IMR-90 (cell line): ENCODE data around the gene STIM1. TPM values are rescaled to one million over a fixed set of nuclear protein-coding genes. Genes with fewer than 3 reads are reported as not detected.

Experiments
- ATAC-seq: fragments of 200-7000 bp; cut with Tn5 transposase; 2 replicates; pipeline ENCODE4 v1.9.1; 2020; ENCODE audit warnings: low read depth, mild to moderate bottlenecking, moderate library complexity
- BruUV-seq: library from RNA; stranded (reverse); fragments of 400-500 nt; replicated peaks from 2 replicates; lab custom pipeline; 2021; lab: Mats Ljungman, UMichigan
- CTCF ChIA-PET: fragments of 300-600 bp; formaldehyde crosslinking; extraction: SDS; loops from one replicate; lab custom pipeline; 2021; ENCODE audit warnings: antibody characterized with exemption; lab: Yijun Ruan, JAX
- POLR2A ChIA-PET: fragments of 300-600 bp; sonication (Branson Sonifier 250); formaldehyde crosslinking; loops from one replicate; lab custom pipeline; 2022; ENCODE audit warnings: antibody characterized with exemption; ENCODE audit not compliant: unreplicated experiment; lab: Charles Lee
- DNase-seq: peaks from one replicate; pipeline ENCODE4 v3.0.0; 2013
- H2AFZ ChIP-seq: replicated peaks from 2 replicates; pipeline ENCODE3; 2013; ENCODE audit warnings: low read length, mild to moderate bottlenecking; ENCODE audit not compliant: poor library complexity
- H2AK5ac ChIP-seq: 2 replicates; pipeline ENCODE4 v1.6.1; 2013; ENCODE audit warnings: low read depth, low read length, inconsistent platforms
- H2AK9ac ChIP-seq: replicated peaks from 2 replicates; pipeline ENCODE3; 2013; ENCODE audit warnings: mild to moderate bottlenecking, low read depth, low read length, moderate library complexity; ENCODE audit not compliant: poor library complexity
- H2BK120ac ChIP-seq: 2 replicates; pipeline ENCODE4 v1.6.1; 2013; ENCODE audit warnings: low read depth, low read length, inconsistent platforms
- H2BK15ac ChIP-seq: 3 replicates; pipeline ENCODE4 v1.6.1; 2013; ENCODE audit warnings: low read depth, low read length, inconsistent platforms
- H2BK20ac ChIP-seq: 2 replicates; pipeline ENCODE4 v1.6.1; 2013; ENCODE audit warnings: low read depth, mild to moderate bottlenecking, inconsistent platforms, low read length, moderate library complexity
- H2BK5ac ChIP-seq: 2 replicates; pipeline ENCODE4 v1.6.1; 2013; ENCODE audit warnings: mild to moderate bottlenecking, low read depth, low read length, inconsistent platforms; ENCODE audit not compliant: poor library complexity, severe bottlenecking
- H3K14ac ChIP-seq: replicated peaks from 2 replicates; pipeline ENCODE4 v1.6.1; 2013; ENCODE audit warnings: low read depth, low read length, inconsistent platforms
- H3K18ac ChIP-seq: 2 replicates; pipeline ENCODE4 v1.6.1; 2013; ENCODE audit warnings: low read depth, low read length, control low read depth
- H3K23ac ChIP-seq: 2 replicates; pipeline ENCODE4 v1.6.1; 2013; ENCODE audit warnings: low read depth, low read length, inconsistent platforms
- H3K27ac ChIP-seq: 2 replicates; pipeline ENCODE4 v1.5.1; 2013; ENCODE audit warnings: mild to moderate bottlenecking, control low read depth, low read length; ENCODE audit not compliant: insufficient read depth
- H3K27me3 ChIP-seq: 2 replicates; pipeline ENCODE4 v1.6.1; 2013; ENCODE audit warnings: low read length; ENCODE audit not compliant: control insufficient read depth, insufficient read depth
- H3K36me3 ChIP-seq: 2 replicates; pipeline ENCODE4 v1.6.1; 2013; ENCODE audit warnings: low read length, mixed read lengths; ENCODE audit not compliant: control insufficient read depth, insufficient read depth
- H3K4ac ChIP-seq: 2 replicates; pipeline ENCODE4 v1.6.1; 2013; ENCODE audit warnings: low read depth, low read length, inconsistent platforms
- H3K4me1 ChIP-seq: 2 replicates; pipeline ENCODE4 v1.6.1; 2013; ENCODE audit warnings: low read length, mixed read lengths; ENCODE audit not compliant: control insufficient read depth, insufficient read depth
- H3K4me2 ChIP-seq: 2 replicates; pipeline ENCODE4 v1.6.1; 2013; ENCODE audit warnings: low read depth, mild to moderate bottlenecking, control low read depth, low read length, moderate library complexity
- H3K4me3 ChIP-seq: 2 replicates; pipeline ENCODE4 v1.5.1; 2013; ENCODE audit warnings: low read depth, mild to moderate bottlenecking, control low read depth, low read length, moderate library complexity; ENCODE audit not compliant: insufficient read depth
- H3K56ac ChIP-seq: 2 replicates; pipeline ENCODE4 v1.6.1; 2013; ENCODE audit warnings: low read length, inconsistent platforms; ENCODE audit not compliant: insufficient read depth; ENCODE audit errors: extremely low read depth
- H3K79me1 ChIP-seq, 2 experiments: 2 replicates each; pipeline ENCODE4 v1.6.1; 2013; ENCODE audit warnings: low read length in 2 of 2, inconsistent platforms in 1 of 2, low read depth in 1 of 2
- H3K9ac ChIP-seq: 2 replicates; pipeline ENCODE4 v1.6.1; 2013; ENCODE audit warnings: low read depth, low read length, control low read depth
- H3K9me1 ChIP-seq: 2 replicates; pipeline ENCODE4 v1.6.1; 2013; ENCODE audit warnings: low read length, inconsistent platforms; ENCODE audit not compliant: insufficient read depth
- H3K9me3 ChIP-seq: 2 replicates; pipeline ENCODE4 v1.6.1; 2013; ENCODE audit warnings: low read length; ENCODE audit not compliant: control insufficient read depth, insufficient read depth
- H4K20me1 ChIP-seq: 2 replicates; pipeline ENCODE4 v1.6.1; 2013; ENCODE audit warnings: low read length, inconsistent platforms; ENCODE audit not compliant: insufficient read depth
- H4K5ac ChIP-seq: 2 replicates; pipeline ENCODE4 v1.6.1; 2013; ENCODE audit warnings: mild to moderate bottlenecking, low read depth, low read length, control low read depth
- H4K8ac ChIP-seq, 2 experiments: 2 replicates each; pipeline ENCODE4 v1.6.1; 2013; ENCODE audit warnings: low read depth in 2 of 2, low read length in 2 of 2, control low read depth in 1 of 2, inconsistent platforms in 1 of 2
- H4K91ac ChIP-seq: 2 replicates; pipeline ENCODE4 v1.6.1; 2013; ENCODE audit warnings: low read depth, low read length, inconsistent platforms; ENCODE audit not compliant: insufficient read depth
- BHLHE40 ChIP-seq: fragments of 150-350 bp; IDR thresholded peaks from 2 replicates; pipeline ENCODE4 v1.6.1; 2016; ENCODE audit warnings: mild to moderate bottlenecking, low read depth, low read length
- CEBPB ChIP-seq: IDR thresholded peaks from 2 replicates; pipeline ENCODE4 v1.6.1; 2012; ENCODE audit warnings: low read depth, low read length, improper control_type of control experiment
- CHD1 ChIP-seq: IDR thresholded peaks from 2 replicates; pipeline ENCODE4 v1.6.1; 2012; ENCODE audit warnings: low read depth, low read length, improper control_type of control experiment
- CTCF ChIP-seq: conservative IDR thresholded peaks from 2 replicates; pipeline ENCODE4 v1.5.1; 2012; ENCODE audit warnings: mild to moderate bottlenecking, low read depth, low read length, improper control_type of control experiment
- MAFK ChIP-seq: IDR thresholded peaks from 2 replicates; pipeline ENCODE4 v1.6.1; 2012; ENCODE audit warnings: low read depth, low read length, improper control_type of control experiment
- MAZ ChIP-seq: IDR thresholded peaks from 2 replicates; pipeline ENCODE4 v1.6.1; 2012; ENCODE audit warnings: low read depth, mild to moderate bottlenecking, low read length, improper control_type of control experiment, moderate library complexity, borderline replicate concordance
- MXI1 ChIP-seq: IDR thresholded peaks from 2 replicates; pipeline ENCODE4 v1.6.1; 2012; ENCODE audit warnings: low read depth, mild to moderate bottlenecking, low read length, moderate library complexity, borderline replicate concordance
- NFE2L2 ChIP-seq: fragments of 150-350 bp; IDR thresholded peaks from 2 replicates; pipeline ENCODE4 v1.6.1; 2016; ENCODE audit warnings: low read depth, mild to moderate bottlenecking, low read length
- RAD21 ChIP-seq: IDR thresholded peaks from 2 replicates; pipeline ENCODE4 v1.6.1; 2012; ENCODE audit warnings: low read length, improper control_type of control experiment
- USF2 ChIP-seq: fragments of 150-350 bp; IDR thresholded peaks from 2 replicates; pipeline ENCODE4 v1.6.1; 2017; ENCODE audit warnings: mild to moderate bottlenecking, antibody characterized with exemption, low read length, low read depth
- WGBS, 2 experiments: methylation state at CpG; one replicate each; pipeline versions ENCODE4 v1.1.5 to v1.1.7; 2013; ENCODE audit warnings: missing lambda C conversion rate in 2 of 2; ENCODE audit not compliant: insufficient read length in 1 of 2; ENCODE audit errors: extremely low coverage in 2 of 2; 5-methylcytosine and 5-hydroxymethylcytosine counted together
- dilution Hi-C: fragments of 300-500 bp; cut with HindIII; formaldehyde crosslinking; loops from one replicate; pipeline ENCODE4 v1.14.3; 2018; ENCODE audit warnings: low sequenced_read_pairs; ENCODE audit not compliant: unreplicated experiment
- in situ Hi-C: fragments of 300-500 bp; cut with MboI; formaldehyde crosslinking; loops from 3 replicates; pipeline ENCODE4 v1.14.3; 2019; ENCODE audit warnings: low sequenced_read_pairs, inconsistent platforms, mixed read lengths
- intact Hi-C: fragments of 100-400 bp; cut with micrococcal nuclease; formaldehyde crosslinking; loops from 2 replicates; pipeline ENCODE4 v1.10.0; 2022
- polyA plus RNA-seq, 3 experiments: library from polyadenylated mRNA; depleted of rRNA; stranded (reverse); fragments of >200 nt; gene quantifications; 2 replicates each; pipeline ENCODE4 v1.2.3, GENCODE V29; 2012; ENCODE audit warnings: low replicate concordance in 1 of 3
- total RNA-seq: library from RNA; depleted of rRNA; stranded (reverse); fragments of >200 nt; gene quantifications from 2 replicates; pipeline ENCODE4 v1.2.3, GENCODE V29; 2012

Gene STIM1
- total and polyA plus RNA-seq, 2 of the 4 experiments (the other 2 are of a cell fraction) = 17.9 to 23.0 TPM

- H3K27me3 ChIP-seq = no peaks in the 10 kb centered on the region
- intact Hi-C loops (loop anchor here (5.0 to 10.0 kb wide), 2 partner anchors 83 to 405 kb away; no protein-coding TSS in a partner anchor), dilution Hi-C loops (no loop called here), in situ Hi-C loops (no loop called here)
- H2AFZ ChIP-seq = peak overlapping the region; percentile 25
- H3K18ac ChIP-seq = no peak overlapping the region
- TF ChIP-seq USF2 (no peak), CEBPB (no peak), MAFK (no peak), MAZ (no peak), CHD1 (no peak), BHLHE40 (no peak), NFE2L2 (no peak), MXI1 (no peak), CTCF (no peak), RAD21 (no peak)
- H3K27ac ChIP-seq = no peak overlapping the region
- ChIA-PET POLR2A (interaction anchor here (0.6 kb wide), 1 partner anchor 9 kb away, joined by 8 read pairs; no protein-coding TSS in a partner anchor), CTCF (interaction anchor here (1.1 kb wide), 1 partner anchor 10 kb away, joined by 5 read pairs; no protein-coding TSS in a partner anchor)
- H2BK20ac ChIP-seq = no peak overlapping the region
- no peaks in the 10 kb centered on the region for H3K9me3 ChIP-seq
- H2AK9ac ChIP-seq = no peak overlapping the region
- no peak for DNase-seq
- H4K20me1 ChIP-seq = no peaks in the 10 kb centered on the region
- no peak overlapping the region for H3K4ac ChIP-seq
- WGBS, 2 experiments = no CpG with 5 or more reads among the region's 4 CpGs
- no peak overlapping the region for H3K56ac ChIP-seq
- H2AK5ac ChIP-seq = no peak overlapping the region; the same call in 1 of the 2 replicates
- H3K4me2 ChIP-seq = peak overlapping the region; percentile 22; the same call in 1 of the 2 replicates
- no peak overlapping the region for H4K91ac ChIP-seq
- H2BK120ac ChIP-seq = no peak overlapping the region
- H4K8ac ChIP-seq = no peak overlapping the region
- no peak overlapping the region for H2BK5ac ChIP-seq
- no peaks in the 10 kb centered on the region for H3K36me3 ChIP-seq
- H3K4me3 ChIP-seq = no peak overlapping the region
- ATAC-seq = no peak
- H3K23ac ChIP-seq = peak overlapping the region; percentile 15; the same call in 1 of the 2 replicates
- H3K14ac ChIP-seq = no peak overlapping the region; the same call in 1 of the 2 replicates
- H3K79me1 ChIP-seq = peaks cover 38 to 61% of the 10 kb centered on the region in 2 experiments
- peaks cover 17% of the 10 kb centered on the region for H3K4me1 ChIP-seq
- H3K9me1 ChIP-seq = peaks cover 16% of the 10 kb centered on the region
- no TSS peak for BruUV-seq
- H2BK15ac ChIP-seq = no peak overlapping the region
- H4K5ac ChIP-seq = no peak overlapping the region
- H3K9ac ChIP-seq = no peak overlapping the region
These were observed 4.0 kb downstream of the STIM1 start for GRCh38 chr11:3859373-3859881.
